GM21367 (cell line): ENCODE results near the gene TRMT1L.

Experiments used
- ATAC-seq: cut with Tn5 transposase; IDR thresholded peaks from one replicate; pipeline ENCODE4 v1.9.1; 2021; ENCODE audit not compliant: unreplicated experiment

TRMT1L gene

DNA sequence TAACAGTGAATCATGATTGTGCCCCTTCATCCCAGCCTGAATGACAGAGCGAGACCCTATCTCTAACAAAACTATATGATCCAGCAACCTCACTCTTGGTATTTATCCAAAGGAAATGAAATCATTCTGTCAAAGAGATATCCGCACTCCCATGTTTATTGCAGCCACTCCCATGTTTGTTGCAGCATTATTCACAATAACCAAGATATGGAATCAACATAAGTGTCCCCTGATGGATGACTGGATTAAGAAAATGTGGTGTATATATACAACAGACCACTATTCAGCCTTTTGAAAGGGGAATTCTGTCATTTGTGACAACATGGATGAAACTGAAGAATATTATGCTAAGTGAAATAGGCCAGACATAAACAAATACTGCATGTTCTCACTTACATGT, 44.4 kb downstream of the TRMT1L start:
- no peak for ATAC-seq

GRCh38 chr1:185111873-185112272, 44.9 kb downstream of the TRMT1L start:
- no peak for ATAC-seq

GRCh38 chr1:185110145-185110544, 46.6 kb downstream of the TRMT1L start:
- no peak for ATAC-seq

GRCh38 chr1:185108321-185108720, 48.4 kb downstream of the TRMT1L start:
- ATAC-seq: no peak

DNA sequence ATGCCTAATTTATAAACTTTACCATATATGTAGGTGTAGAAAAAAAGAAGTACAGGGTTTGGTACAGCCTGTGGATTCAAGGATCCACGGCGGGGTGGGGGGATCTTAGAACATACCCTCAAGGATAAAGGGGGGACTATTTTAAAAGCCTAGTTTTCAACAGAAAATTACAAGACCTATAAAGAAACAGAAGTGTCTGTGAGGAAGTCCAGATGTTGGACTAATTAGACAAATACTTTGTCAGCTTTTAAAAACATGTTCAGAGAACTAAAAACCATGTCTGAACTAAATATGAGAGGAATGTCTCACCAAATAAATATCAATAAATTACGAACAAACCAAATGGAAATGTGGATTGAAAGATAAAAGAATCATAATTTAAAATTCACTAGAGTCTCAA, 51.6 kb downstream of the TRMT1L start:
- no peak for ATAC-seq

- ATAC-seq: no peak
These were observed 52.7 kb downstream of the TRMT1L start for GRCh38 chr1:185104083-185104482.

DNA sequence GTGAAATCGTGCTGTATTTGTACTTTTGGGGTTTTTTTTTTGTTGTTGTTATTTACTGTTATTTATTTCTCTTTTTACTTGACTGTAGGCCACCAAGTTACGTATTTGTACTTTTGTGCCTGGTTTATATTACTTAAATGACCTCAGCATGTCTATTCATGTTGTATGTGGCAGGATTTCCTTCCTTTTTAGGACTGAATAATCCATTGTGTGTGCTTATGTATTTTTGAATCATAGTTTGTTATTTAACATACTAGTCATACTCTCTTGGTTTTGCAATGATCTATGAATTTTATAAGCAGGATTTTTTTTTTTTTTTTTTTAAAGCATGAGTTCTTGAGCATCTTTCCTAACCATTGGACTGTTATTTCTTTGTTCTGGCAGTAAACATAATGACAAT, 60.2 kb downstream of the TRMT1L start:
- no peak for ATAC-seq

- ATAC-seq: no peak
These were observed 62.0 kb downstream of the TRMT1L start for GRCh38 chr1:185094761-185095160.

- ATAC-seq: no peak
These were observed 65.3 kb downstream of the TRMT1L start for GRCh38 chr1:185091480-185091879.

- ATAC-seq: no peak
These were observed 69.0 kb downstream of the TRMT1L start for GRCh38 chr1:185087746-185088145.

DNA sequence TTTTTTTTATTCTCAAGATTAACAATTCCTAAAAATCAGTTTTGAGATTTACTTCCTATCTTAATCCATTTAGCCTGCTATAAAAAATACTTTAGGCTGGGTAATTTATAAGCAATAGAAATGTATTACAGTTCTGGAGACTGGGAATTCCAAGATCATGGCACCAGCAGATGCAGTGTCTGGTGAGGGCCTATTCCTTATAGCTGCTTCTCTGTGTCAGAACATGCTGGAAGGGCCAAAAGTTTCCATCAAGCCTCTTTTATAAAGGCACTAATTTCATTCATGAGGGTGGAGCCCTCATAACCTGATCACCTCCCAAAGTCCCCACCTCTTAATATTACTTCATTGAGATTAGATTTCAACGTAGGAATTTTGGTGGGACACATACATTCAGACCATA, 69.7 kb downstream of the TRMT1L start:
- no peak for ATAC-seq

- ATAC-seq: no peak
These were observed 72.9 kb downstream of the TRMT1L start for GRCh38 chr1:185083818-185084217.

GRCh38 chr1:185080422-185080821, 76.3 kb downstream of the TRMT1L start:
- ATAC-seq: no peak

- no peak for ATAC-seq
These were observed 79.4 kb downstream of the TRMT1L start for GRCh38 chr1:185077374-185077773.

GRCh38 chr1:185075476-185075875, 81.3 kb downstream of the TRMT1L start:
- ATAC-seq: no peak

- no peak for ATAC-seq
These were observed 82.4 kb downstream of the TRMT1L start for GRCh38 chr1:185074307-185074706.

GRCh38 chr1:185073725-185074124, 83.0 kb downstream of the TRMT1L start:
- ATAC-seq: no peak

DNA sequence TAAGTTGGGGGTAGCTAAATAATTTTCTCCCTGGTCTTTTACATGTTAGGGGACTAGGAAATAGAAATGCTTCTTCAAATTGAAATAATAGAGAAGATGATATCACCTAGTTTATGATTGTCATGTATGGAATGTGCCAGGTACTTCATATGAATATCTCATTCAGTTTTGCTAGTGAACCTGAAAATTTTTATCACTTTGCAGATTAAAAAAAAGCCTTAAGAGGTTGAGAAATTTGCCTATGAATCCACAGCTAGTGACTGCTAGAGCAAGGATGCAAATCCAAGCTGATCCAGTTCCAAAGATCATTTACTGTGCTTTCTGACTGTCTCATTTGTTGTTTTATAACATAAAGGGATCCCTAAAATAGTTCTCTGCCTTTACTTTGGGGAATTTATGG, 86.7 kb downstream of the TRMT1L start:
- no peak for ATAC-seq

DNA sequence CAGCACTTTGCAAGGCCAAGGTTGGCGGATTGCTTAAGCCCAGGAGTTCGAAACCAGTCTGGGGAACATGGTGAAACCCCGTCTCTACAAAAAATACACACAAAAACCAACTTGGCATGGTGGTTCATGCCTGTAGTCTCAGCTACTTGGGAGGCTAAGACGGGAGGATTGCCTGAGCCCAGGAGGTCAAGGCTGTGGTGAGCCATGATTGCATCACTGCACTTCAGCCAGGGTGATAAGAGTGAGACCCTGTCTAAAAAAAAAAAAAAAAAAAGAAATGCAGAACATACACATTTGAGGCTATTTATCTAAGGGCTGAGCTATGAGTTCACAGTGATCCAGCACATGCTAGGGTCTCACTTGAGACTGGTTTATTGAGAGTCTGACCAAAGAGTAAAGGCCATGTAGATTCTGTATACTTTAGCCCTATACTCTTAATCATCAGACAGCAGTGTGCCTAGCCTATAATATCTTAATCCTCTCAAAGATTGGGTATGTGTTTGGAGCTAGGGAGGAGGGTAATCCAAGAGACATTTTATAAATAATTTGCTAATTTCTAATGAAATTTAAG, 87.5 kb downstream of the TRMT1L start:
- ATAC-seq: no peak

DNA sequence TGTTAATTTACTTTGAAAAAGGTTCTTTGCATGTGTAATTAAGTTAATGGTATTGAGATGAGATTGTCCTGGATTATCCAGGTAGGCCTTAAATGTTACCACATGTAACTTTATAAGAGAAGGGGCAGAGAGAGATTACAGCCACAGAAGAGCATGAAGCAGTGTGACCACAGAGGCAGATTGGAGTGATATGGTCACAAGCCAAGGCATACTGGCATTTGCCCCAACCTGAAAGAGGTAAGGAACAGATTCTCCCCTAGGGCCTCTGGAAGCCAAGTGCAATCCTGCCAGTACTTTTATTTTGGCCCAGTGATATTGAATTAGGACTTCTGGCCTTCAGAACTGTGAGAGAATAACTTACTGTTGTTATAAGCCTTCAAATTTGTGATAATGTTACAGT, 88.4 kb downstream of the TRMT1L start:
- ATAC-seq: no peak
